ENCODE data around the gene DLGAP1.

DNA sequence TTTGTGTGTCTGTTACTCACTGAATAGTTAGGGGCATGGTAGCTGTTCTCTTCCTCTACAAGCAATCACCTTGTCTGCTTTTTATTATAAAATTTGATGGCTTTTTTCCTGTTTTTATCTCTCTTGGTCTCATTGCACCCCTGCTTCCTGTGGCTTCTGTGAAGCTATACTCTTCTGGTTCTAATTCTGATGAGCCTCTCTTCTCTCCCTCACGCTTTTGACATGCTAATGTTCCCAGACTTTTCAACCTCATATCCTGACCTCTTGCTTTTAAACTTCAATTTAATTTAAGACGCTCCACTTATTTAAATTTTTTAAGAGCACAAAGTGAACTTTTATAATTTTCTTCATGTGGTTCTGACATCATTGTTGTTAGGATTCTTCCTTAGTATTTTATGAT is 361.4 kb downstream of the DLGAP1 start:
- TF ChIP-seq, protein P1, sequence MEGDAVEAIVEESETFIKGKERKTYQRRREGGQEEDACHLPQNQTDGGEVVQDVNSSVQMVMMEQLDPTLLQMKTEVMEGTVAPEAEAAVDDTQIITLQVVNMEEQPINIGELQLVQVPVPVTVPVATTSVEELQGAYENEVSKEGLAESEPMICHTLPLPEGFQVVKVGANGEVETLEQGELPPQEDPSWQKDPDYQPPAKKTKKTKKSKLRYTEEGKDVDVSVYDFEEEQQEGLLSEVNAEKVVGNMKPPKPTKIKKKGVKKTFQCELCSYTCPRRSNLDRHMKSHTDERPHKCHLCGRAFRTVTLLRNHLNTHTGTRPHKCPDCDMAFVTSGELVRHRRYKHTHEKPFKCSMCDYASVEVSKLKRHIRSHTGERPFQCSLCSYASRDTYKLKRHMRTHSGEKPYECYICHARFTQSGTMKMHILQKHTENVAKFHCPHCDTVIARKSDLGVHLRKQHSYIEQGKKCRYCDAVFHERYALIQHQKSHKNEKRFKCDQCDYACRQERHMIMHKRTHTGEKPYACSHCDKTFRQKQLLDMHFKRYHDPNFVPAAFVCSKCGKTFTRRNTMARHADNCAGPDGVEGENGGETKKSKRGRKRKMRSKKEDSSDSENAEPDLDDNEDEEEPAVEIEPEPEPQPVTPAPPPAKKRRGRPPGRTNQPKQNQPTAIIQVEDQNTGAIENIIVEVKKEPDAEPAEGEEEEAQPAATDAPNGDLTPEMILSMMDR (IDR thresholded peaks at IDR 0.05; ENCODE audit: low read length): no peak
- no peak for TF ChIP-seq EZH2 (IDR thresholded peaks at IDR 0.05; ENCODE audit: borderline replicate concordance, low read length)

Data from OCI-LY1 (cell line).